T-helper 1 cell treated with Interleukin-12 subunit alpha and Interleukin-12 subunit beta and Interleukin-4 antibody, amounts not matched to agents 30 μg/mL and 1 μg/mL, for 36 hours (primary cell): ENCODE results near the gene RFK.

Experiments
- H3K27ac Mint-ChIP-seq: one replicate; pipeline ENCODE4 v1.8.0; 2021; ENCODE audit warnings: mild to moderate bottlenecking, mixed read lengths
- H3K27me3 Mint-ChIP-seq: one replicate; pipeline ENCODE4 v1.8.0; 2021; ENCODE audit warnings: low read depth, mixed read lengths
- H3K36me3 Mint-ChIP-seq: one replicate; pipeline ENCODE4 v1.8.0; 2021; ENCODE audit warnings: low read depth, mixed read lengths
- H3K4me1 Mint-ChIP-seq: one replicate; pipeline ENCODE4 v1.8.0; 2021; ENCODE audit warnings: low read depth, mixed read lengths
- H3K4me3 Mint-ChIP-seq: one replicate; pipeline ENCODE4 v1.8.0; 2021; ENCODE audit warnings: mild to moderate bottlenecking, moderate library complexity, mixed read lengths
- H3K9me3 Mint-ChIP-seq: one replicate; pipeline ENCODE4 v1.8.0; 2021; ENCODE audit warnings: mixed read lengths

RFK gene

DNA sequence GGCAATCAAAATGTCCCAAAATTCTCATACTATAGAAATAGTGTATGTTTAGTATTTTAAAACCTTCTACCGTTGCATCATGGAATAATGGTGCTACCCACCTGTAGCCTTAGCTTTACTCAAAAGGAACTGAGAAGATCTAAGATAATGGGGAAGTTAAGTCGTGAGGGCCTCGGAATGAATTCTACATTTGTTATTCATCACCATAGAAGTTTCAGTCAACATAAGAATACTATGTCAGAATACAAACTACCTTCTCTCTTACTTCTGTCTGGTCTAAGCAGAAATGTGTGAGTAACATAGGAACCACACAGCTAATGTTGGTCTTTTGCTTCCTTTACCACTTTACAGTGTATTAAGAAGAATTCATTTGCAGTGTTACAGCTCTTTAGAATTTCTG is 43.2 kb downstream of the RFK start:
- no peaks in the 10 kb centered on the region for H3K4me1 Mint-ChIP-seq

DNA sequence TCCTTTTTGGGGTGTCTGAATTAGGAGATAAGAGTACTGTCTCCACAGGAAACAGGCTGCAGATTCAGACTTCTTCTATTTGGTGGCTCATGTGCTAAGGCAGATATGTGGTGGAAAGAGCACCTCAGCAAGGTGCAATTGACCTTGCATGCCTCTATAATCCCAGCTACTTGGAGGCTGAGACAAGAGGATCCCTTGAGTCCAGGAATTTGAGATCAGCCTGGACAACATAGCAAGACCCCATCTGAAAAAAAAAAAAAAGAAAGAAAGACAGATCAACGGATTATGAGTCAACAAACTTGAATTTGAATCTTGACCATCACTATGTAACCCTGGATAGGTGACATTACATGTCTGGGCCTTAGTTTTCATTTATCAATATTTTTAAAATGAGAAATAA is 44.4 kb downstream of the RFK start:
- H3K36me3 Mint-ChIP-seq = no peaks in the 10 kb centered on the region
- H3K9me3 Mint-ChIP-seq = no peaks in the 10 kb centered on the region
- H3K4me1 Mint-ChIP-seq = no peaks in the 10 kb centered on the region
- no peak overlapping the region for H3K4me3 Mint-ChIP-seq
- H3K27me3 Mint-ChIP-seq = peaks cover 4% of the 10 kb centered on the region
- H3K27ac Mint-ChIP-seq = no peak overlapping the region

More for the DNA sequence above, 43.2 kb downstream of the RFK start:
- H3K9me3 Mint-ChIP-seq = no peaks in the 10 kb centered on the region
- no peaks in the 10 kb centered on the region for H3K36me3 Mint-ChIP-seq
- peaks cover 4% of the 10 kb centered on the region for H3K27me3 Mint-ChIP-seq
- no peak overlapping the region for H3K27ac Mint-ChIP-seq
- no peak overlapping the region for H3K4me3 Mint-ChIP-seq

DNA sequence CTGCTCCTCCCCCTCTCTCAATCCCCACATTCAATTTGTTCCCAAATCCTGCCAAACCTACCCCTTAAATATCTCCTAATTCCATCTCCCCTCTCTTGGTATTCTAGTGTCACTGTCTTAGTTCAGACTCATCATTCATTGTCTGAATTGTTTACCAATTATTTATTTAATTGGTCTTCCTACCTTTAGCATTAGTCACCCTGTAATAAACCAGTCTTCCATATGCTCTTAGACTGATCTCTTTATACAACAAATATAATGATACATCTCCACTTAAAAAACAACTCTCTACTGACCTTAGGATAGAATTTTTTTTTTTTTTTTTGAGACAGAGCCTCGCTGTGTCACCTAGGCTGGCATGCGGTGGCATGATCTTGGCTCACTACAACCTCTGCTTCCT is 51.4 kb downstream of the RFK start:
- Mint-ChIP-seq H3K27me3 (peaks cover 4% of the 10 kb centered on the region), H3K9me3 (no peaks in the 10 kb centered on the region), H3K36me3 (no peaks in the 10 kb centered on the region), H3K27ac (no peak overlapping the region), H3K4me1 (no peaks in the 10 kb centered on the region), H3K4me3 (no peak overlapping the region)

DNA sequence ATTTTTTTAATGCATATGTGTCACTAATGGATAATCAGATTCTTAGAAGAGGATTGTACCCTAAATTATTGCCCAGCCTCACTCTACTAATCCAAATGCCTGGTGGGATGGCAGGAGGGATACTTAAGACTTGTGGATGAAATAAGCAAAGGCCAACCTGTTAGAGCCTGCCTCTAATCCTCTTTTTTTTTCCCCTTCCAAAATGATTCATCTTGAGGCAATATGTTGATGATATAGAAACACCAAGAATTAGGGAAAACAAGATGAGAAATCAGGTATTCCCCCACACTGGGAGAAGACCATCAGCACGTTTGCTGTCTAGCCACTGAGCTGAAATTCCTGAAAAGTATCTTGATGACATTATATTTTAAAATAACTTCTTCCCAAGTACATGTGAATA is 52.0 kb downstream of the RFK start:
- peaks cover 4% of the 10 kb centered on the region for H3K27me3 Mint-ChIP-seq
- no peaks in the 10 kb centered on the region for H3K9me3 Mint-ChIP-seq
- no peak overlapping the region for H3K27ac Mint-ChIP-seq
- H3K4me1 Mint-ChIP-seq = no peaks in the 10 kb centered on the region
- H3K36me3 Mint-ChIP-seq = no peaks in the 10 kb centered on the region
- no peak overlapping the region for H3K4me3 Mint-ChIP-seq

DNA sequence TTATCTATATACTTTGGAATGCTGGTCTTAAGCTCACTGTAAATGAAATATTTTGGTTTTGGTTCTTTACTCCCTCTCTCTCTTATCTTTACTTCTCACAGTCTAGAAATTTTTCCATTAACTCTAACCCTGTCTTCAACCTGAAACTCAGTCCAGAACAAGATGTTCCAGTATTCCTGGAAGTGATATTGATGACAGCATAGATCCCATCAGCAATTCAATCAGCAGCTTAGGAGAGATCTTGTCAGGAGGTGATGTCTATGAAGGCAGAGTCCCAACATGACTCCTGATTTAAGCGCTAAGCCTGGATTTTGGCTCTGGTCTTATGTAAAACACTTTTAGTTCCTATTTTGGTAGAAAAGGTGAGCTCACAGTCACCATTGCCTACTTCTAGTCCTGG is 52.6 kb downstream of the RFK start:
- H3K27ac Mint-ChIP-seq = no peak overlapping the region
- H3K9me3 Mint-ChIP-seq = no peaks in the 10 kb centered on the region
- peaks cover 4% of the 10 kb centered on the region for H3K27me3 Mint-ChIP-seq
- H3K4me1 Mint-ChIP-seq = no peaks in the 10 kb centered on the region
- H3K36me3 Mint-ChIP-seq = no peaks in the 10 kb centered on the region
- H3K4me3 Mint-ChIP-seq = no peak overlapping the region

DNA sequence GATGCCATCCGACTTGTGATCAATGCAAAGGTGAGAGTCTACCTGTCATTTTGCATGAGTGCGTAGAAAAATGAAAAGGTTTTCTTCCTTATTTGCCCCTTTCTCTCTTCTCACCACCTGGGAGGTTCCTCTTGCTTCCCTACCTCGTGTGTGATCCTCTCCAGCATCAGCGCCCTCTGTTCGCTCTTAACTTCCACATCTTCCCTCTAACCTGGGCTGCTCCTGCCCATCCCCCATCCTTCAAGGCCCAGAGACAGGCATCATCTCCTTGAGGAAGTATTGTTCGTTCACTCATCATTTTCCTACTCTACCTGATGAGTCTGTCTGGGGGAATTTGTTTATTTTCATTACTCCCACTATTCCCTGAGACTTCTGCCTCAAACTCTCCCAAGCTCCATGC is 55.8 kb downstream of the RFK start:
- peaks cover under 1% of the 10 kb centered on the region for H3K27me3 Mint-ChIP-seq

DNA sequence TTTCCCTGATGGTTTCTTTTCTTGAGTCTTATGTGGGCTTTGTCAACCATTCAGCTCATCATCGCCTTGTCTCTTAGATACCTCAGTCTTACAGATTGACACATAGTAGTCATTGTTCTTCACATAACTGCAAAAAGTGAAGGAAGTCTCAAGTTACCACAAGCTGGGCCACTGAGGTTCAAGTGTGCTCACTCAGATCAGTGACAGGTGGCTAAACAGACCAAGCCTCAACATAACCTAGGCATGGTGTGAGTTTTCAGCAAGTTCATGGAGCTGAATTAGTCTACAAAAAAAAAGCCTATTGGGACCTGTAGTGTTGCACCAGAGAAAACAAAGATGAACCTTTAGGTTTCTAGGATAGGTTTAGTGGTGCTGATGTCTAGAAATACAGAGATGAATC is 58.2 kb downstream of the RFK start:
- Mint-ChIP-seq H3K27ac (no peak overlapping the region), H3K9me3 (no peaks in the 10 kb centered on the region), H3K36me3 (no peaks in the 10 kb centered on the region), H3K4me1 (no peaks in the 10 kb centered on the region), H3K4me3 (no peak overlapping the region), H3K27me3 (peaks cover 3% of the 10 kb centered on the region)

More for the DNA sequence above, 55.8 kb downstream of the RFK start:
- H3K36me3 Mint-ChIP-seq = no peaks in the 10 kb centered on the region
- H3K4me1 Mint-ChIP-seq = no peaks in the 10 kb centered on the region
- no peaks in the 10 kb centered on the region for H3K9me3 Mint-ChIP-seq
- H3K4me3 Mint-ChIP-seq = no peak overlapping the region
- no peak overlapping the region for H3K27ac Mint-ChIP-seq
